Testis (tissue), 2 donors: ENCODE data around the gene ADH5.

ENCODE experiments used
- POLR2A ChIP-seq: fragments of 450-650 bp; IDR thresholded peaks from one replicate; pipeline ENCODE4 v1.6.1; 2017; ENCODE audit warnings: antibody characterized with exemption, mild to moderate bottlenecking, moderate library complexity
- TF ChIP-seq, protein P1 (sequence below), 3 experiments: fragments of 450-650 bp in 2 of 3; fragments of 200-600 bp in 1 of 3; sonication (generic) in 1 of 3; IDR thresholded peaks; one replicate each; pipeline ENCODE4 v1.5.1; 2016 to 2019; ENCODE audit warnings: antibody characterized with exemption in 3 of 3, mild to moderate bottlenecking in 2 of 3, moderate library complexity in 1 of 3

GRCh38 chr4:99136329-99136728 lies 47.7 kb upstream of the ADH5 start:
- TF ChIP-seq, protein P1, sequence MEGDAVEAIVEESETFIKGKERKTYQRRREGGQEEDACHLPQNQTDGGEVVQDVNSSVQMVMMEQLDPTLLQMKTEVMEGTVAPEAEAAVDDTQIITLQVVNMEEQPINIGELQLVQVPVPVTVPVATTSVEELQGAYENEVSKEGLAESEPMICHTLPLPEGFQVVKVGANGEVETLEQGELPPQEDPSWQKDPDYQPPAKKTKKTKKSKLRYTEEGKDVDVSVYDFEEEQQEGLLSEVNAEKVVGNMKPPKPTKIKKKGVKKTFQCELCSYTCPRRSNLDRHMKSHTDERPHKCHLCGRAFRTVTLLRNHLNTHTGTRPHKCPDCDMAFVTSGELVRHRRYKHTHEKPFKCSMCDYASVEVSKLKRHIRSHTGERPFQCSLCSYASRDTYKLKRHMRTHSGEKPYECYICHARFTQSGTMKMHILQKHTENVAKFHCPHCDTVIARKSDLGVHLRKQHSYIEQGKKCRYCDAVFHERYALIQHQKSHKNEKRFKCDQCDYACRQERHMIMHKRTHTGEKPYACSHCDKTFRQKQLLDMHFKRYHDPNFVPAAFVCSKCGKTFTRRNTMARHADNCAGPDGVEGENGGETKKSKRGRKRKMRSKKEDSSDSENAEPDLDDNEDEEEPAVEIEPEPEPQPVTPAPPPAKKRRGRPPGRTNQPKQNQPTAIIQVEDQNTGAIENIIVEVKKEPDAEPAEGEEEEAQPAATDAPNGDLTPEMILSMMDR (IDR thresholded peaks at IDR 0.05) = no peak
- TF ChIP-seq POLR2A = no peak
